Measurements from ENCODE around the gene MCC.

The MCC gene

GRCh38 chr5:113109344-113109743, 378.9 kb downstream of the MCC start:
- TF ChIP-seq CTCF (IDR thresholded peaks at IDR 0.05; ENCODE audit: insufficient read depth, missing control alignments) = no peak
- no peak for FAIRE-seq
- DNase-seq (ENCODE audit: insufficient read length, low spot score) = no peak

- no peak for TF ChIP-seq CTCF (IDR thresholded peaks at IDR 0.05; ENCODE audit: insufficient read depth, missing control alignments)
- DNase-seq (ENCODE audit: insufficient read length, low spot score) (no peak), FAIRE-seq (no peak)
Observed at GRCh38 chr5:113108485-113108884, 379.8 kb downstream of the MCC start.

- DNase-seq (ENCODE audit: insufficient read length, low spot score) (no peak), FAIRE-seq (no peak)
- TF ChIP-seq CTCF (IDR thresholded peaks at IDR 0.05; ENCODE audit: insufficient read depth, missing control alignments) = no peak
Observed at GRCh38 chr5:113106821-113107220, 381.4 kb downstream of the MCC start.

- TF ChIP-seq CTCF (IDR thresholded peaks at IDR 0.05; ENCODE audit: insufficient read depth, missing control alignments) = no peak
- FAIRE-seq (no peak), DNase-seq (ENCODE audit: insufficient read length, low spot score) (no peak)
Observed at GRCh38 chr5:113105693-113106280, 382.5 kb downstream of the MCC start.

- no peak for FAIRE-seq
- no peak for TF ChIP-seq CTCF (IDR thresholded peaks at IDR 0.05; ENCODE audit: insufficient read depth, missing control alignments)
- no peak for DNase-seq (ENCODE audit: insufficient read length, low spot score)
Observed at GRCh38 chr5:113103330-113103729, 384.9 kb downstream of the MCC start.

GRCh38 chr5:113102121-113102531, 386.1 kb downstream of the MCC start:
- FAIRE-seq = no peak
- no peak for TF ChIP-seq CTCF (IDR thresholded peaks at IDR 0.05; ENCODE audit: insufficient read depth, missing control alignments)
- DNase-seq (ENCODE audit: insufficient read length, low spot score) = no peak

- peak; percentile 11 for FAIRE-seq
Observed at GRCh38 chr5:113100981-113101380, 387.3 kb downstream of the MCC start.

More at GRCh38 chr5:113100981-113101380, 387.3 kb downstream of the MCC start:
- TF ChIP-seq CTCF (IDR thresholded peaks at IDR 0.05; ENCODE audit: insufficient read depth, missing control alignments) = no peak
- DNase-seq (ENCODE audit: insufficient read length, low spot score) = no peak
